Measurements from ENCODE around the gene MAN1C1.
A peak's percentile ranks its signal among the peaks of the same experiment; 100 is the strongest.

MAN1C1 gene

GRCh38 chr1:25616987-25617624 is 515 bp downstream of the MAN1C1 start:
- Mint-ChIP-seq H3K9me3 (no peaks in the 10 kb centered on the region), H3K36me3 (ENCODE audit: low read depth) (no peaks in the 10 kb centered on the region), H3K4me1 (ENCODE audit: low read depth) (peaks cover 61% of the 10 kb centered on the region), H3K27me3 (peaks cover 60% of the 10 kb centered on the region), H3K4me3 (no peak overlapping the region), H3K27ac (no peak overlapping the region)

GRCh38 chr1:25617625-25618432 is 1.2 kb downstream of the MAN1C1 start:
- H3K27ac Mint-ChIP-seq = peak overlapping the region; percentile 72
- H3K4me1 Mint-ChIP-seq (ENCODE audit: low read depth) = peaks cover 68% of the 10 kb centered on the region
- H3K27me3 Mint-ChIP-seq = peaks cover 60% of the 10 kb centered on the region

GRCh38 chr1:25618433-25618808 is 1.8 kb downstream of the MAN1C1 start:
- Mint-ChIP-seq H3K27me3 (peaks cover 59% of the 10 kb centered on the region), H3K4me3 (peak overlapping the region; percentile 75), H3K4me1 (ENCODE audit: low read depth) (peaks cover 74% of the 10 kb centered on the region), H3K27ac (peak overlapping the region; percentile 72), H3K9me3 (no peaks in the 10 kb centered on the region), H3K36me3 (ENCODE audit: low read depth) (no peaks in the 10 kb centered on the region)

More at GRCh38 chr1:25617625-25618432, 1.2 kb downstream of the MAN1C1 start:
- Mint-ChIP-seq H3K4me3 (peak overlapping the region; percentile 75), H3K9me3 (no peaks in the 10 kb centered on the region), H3K36me3 (ENCODE audit: low read depth) (no peaks in the 10 kb centered on the region)

GRCh38 chr1:25619101-25619890 is 2.7 kb downstream of the MAN1C1 start:
- Mint-ChIP-seq H3K4me3 (peak overlapping the region; percentile 75), H3K27me3 (peaks cover 60% of the 10 kb centered on the region), H3K27ac (no peak overlapping the region), H3K9me3 (no peaks in the 10 kb centered on the region), H3K4me1 (ENCODE audit: low read depth) (peaks cover 80% of the 10 kb centered on the region), H3K36me3 (ENCODE audit: low read depth) (no peaks in the 10 kb centered on the region)

GRCh38 chr1:25620211-25620610 is 3.6 kb downstream of the MAN1C1 start:
- Mint-ChIP-seq H3K27me3 (peaks cover 59% of the 10 kb centered on the region), H3K4me3 (peak overlapping the region; percentile 75), H3K36me3 (ENCODE audit: low read depth) (no peaks in the 10 kb centered on the region), H3K27ac (no peak overlapping the region), H3K9me3 (no peaks in the 10 kb centered on the region), H3K4me1 (ENCODE audit: low read depth) (peaks cover 76% of the 10 kb centered on the region)

- H3K4me1 Mint-ChIP-seq (ENCODE audit: low read depth) = peaks cover 69% of the 10 kb centered on the region
- H3K27me3 Mint-ChIP-seq = peaks cover 56% of the 10 kb centered on the region
- no peak overlapping the region for H3K27ac Mint-ChIP-seq
- no peaks in the 10 kb centered on the region for H3K36me3 Mint-ChIP-seq (ENCODE audit: low read depth)
- peak overlapping the region; percentile 75 for H3K4me3 Mint-ChIP-seq
- H3K9me3 Mint-ChIP-seq = no peaks in the 10 kb centered on the region
Observed at GRCh38 chr1:25620701-25621350, 4.2 kb downstream of the MAN1C1 start.

- no peak overlapping the region for H3K4me3 Mint-ChIP-seq
- H3K36me3 Mint-ChIP-seq (ENCODE audit: low read depth) = no peaks in the 10 kb centered on the region
- peaks cover 64% of the 10 kb centered on the region for H3K27me3 Mint-ChIP-seq
- H3K27ac Mint-ChIP-seq = no peak overlapping the region
- no peaks in the 10 kb centered on the region for H3K9me3 Mint-ChIP-seq
- H3K4me1 Mint-ChIP-seq (ENCODE audit: low read depth) = peaks cover 67% of the 10 kb centered on the region
Observed at GRCh38 chr1:25621876-25622275, 5.3 kb downstream of the MAN1C1 start.

- H3K36me3 Mint-ChIP-seq (ENCODE audit: low read depth) = no peaks in the 10 kb centered on the region
- peaks cover 67% of the 10 kb centered on the region for H3K4me1 Mint-ChIP-seq (ENCODE audit: low read depth)
- no peak overlapping the region for H3K4me3 Mint-ChIP-seq
- no peaks in the 10 kb centered on the region for H3K9me3 Mint-ChIP-seq
- no peak overlapping the region for H3K27ac Mint-ChIP-seq
- peaks cover 70% of the 10 kb centered on the region for H3K27me3 Mint-ChIP-seq
Observed at GRCh38 chr1:25622531-25622930, 5.9 kb downstream of the MAN1C1 start.

- no peak overlapping the region for H3K27ac Mint-ChIP-seq
- no peak overlapping the region for H3K4me3 Mint-ChIP-seq
- peaks cover 67% of the 10 kb centered on the region for H3K4me1 Mint-ChIP-seq (ENCODE audit: low read depth)
- H3K27me3 Mint-ChIP-seq = peaks cover 71% of the 10 kb centered on the region
- H3K36me3 Mint-ChIP-seq (ENCODE audit: low read depth) = no peaks in the 10 kb centered on the region
- no peaks in the 10 kb centered on the region for H3K9me3 Mint-ChIP-seq
Observed at GRCh38 chr1:25623007-25623406, 6.4 kb downstream of the MAN1C1 start.

GRCh38 chr1:25623731-25624130 is 7.1 kb downstream of the MAN1C1 start:
- Mint-ChIP-seq H3K9me3 (no peaks in the 10 kb centered on the region), H3K36me3 (ENCODE audit: low read depth) (no peaks in the 10 kb centered on the region), H3K4me1 (ENCODE audit: low read depth) (peaks cover 62% of the 10 kb centered on the region), H3K27me3 (peaks cover 66% of the 10 kb centered on the region), H3K4me3 (no peak overlapping the region), H3K27ac (peak overlapping the region; percentile 29)

GRCh38 chr1:25624156-25624555 is 7.6 kb downstream of the MAN1C1 start:
- H3K27me3 Mint-ChIP-seq = peaks cover 62% of the 10 kb centered on the region
- peak overlapping the region; percentile 29 for H3K27ac Mint-ChIP-seq
- no peak overlapping the region for H3K4me3 Mint-ChIP-seq
- peaks cover 62% of the 10 kb centered on the region for H3K4me1 Mint-ChIP-seq (ENCODE audit: low read depth)
- H3K9me3 Mint-ChIP-seq = no peaks in the 10 kb centered on the region
- H3K36me3 Mint-ChIP-seq (ENCODE audit: low read depth) = no peaks in the 10 kb centered on the region

GRCh38 chr1:25624604-25625003 is 8.0 kb downstream of the MAN1C1 start:
- no peak overlapping the region for H3K27ac Mint-ChIP-seq
- peaks cover 62% of the 10 kb centered on the region for H3K4me1 Mint-ChIP-seq (ENCODE audit: low read depth)
- H3K9me3 Mint-ChIP-seq = no peaks in the 10 kb centered on the region
- H3K36me3 Mint-ChIP-seq (ENCODE audit: low read depth) = no peaks in the 10 kb centered on the region
- no peak overlapping the region for H3K4me3 Mint-ChIP-seq
- peaks cover 58% of the 10 kb centered on the region for H3K27me3 Mint-ChIP-seq

GRCh38 chr1:25626018-25626417 is 9.4 kb downstream of the MAN1C1 start:
- H3K27ac Mint-ChIP-seq = no peak overlapping the region
- H3K4me3 Mint-ChIP-seq = no peak overlapping the region
- H3K36me3 Mint-ChIP-seq (ENCODE audit: low read depth) = no peaks in the 10 kb centered on the region
- no peaks in the 10 kb centered on the region for H3K9me3 Mint-ChIP-seq
- peaks cover 46% of the 10 kb centered on the region for H3K27me3 Mint-ChIP-seq
- peaks cover 62% of the 10 kb centered on the region for H3K4me1 Mint-ChIP-seq (ENCODE audit: low read depth)

- no peak overlapping the region for H3K4me3 Mint-ChIP-seq
- no peak overlapping the region for H3K27ac Mint-ChIP-seq
- no peaks in the 10 kb centered on the region for H3K9me3 Mint-ChIP-seq
- H3K27me3 Mint-ChIP-seq = peaks cover 24% of the 10 kb centered on the region
- no peaks in the 10 kb centered on the region for H3K36me3 Mint-ChIP-seq (ENCODE audit: low read depth)
- H3K4me1 Mint-ChIP-seq (ENCODE audit: low read depth) = peaks cover 62% of the 10 kb centered on the region
Observed at GRCh38 chr1:25628741-25629421, 12.3 kb downstream of the MAN1C1 start.

Measured in stimulated activated naive CD8-positive, alpha-beta T cell treated with anti-CD3 and anti-CD28 coated beads, Interleukin-15, Interleukin-2, amounts not matched to agents 100 ng/mL and 50 ng/mL, for 24 hours (primary cell).